Measurements from ENCODE around the gene FAM76B. TPM values are rescaled to one million over a fixed set of nuclear protein-coding genes. Genes with fewer than 3 reads are reported as not detected.

FAM76B gene
- total RNA-seq, 4 donors from 2014 or later: 13.4 to 52.1 (median 26.8) TPM

DNA sequence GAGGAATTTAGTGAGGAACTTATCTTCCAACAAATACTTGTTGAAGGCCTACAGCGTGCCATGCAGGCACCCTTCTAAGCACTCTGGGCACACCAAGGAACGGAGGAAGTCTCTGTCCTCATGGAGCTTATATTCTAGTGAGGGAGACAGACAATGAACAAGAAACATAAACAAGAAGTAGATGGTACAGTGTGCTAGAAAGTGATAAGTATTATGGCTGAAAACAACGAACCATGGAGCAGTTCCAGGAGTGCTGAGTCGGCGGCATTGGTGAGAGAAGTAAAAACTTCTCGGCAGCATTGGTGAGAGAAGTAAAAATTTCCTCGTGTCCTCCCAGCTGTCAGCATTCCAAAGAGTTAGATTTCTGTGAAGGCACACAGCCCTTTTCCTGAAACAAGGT, 53.2 kb downstream of the FAM76B start:
- no peak for DNase-seq (ENCODE audit: low spot score in 2 of 2)
- 42 to 45% methylated on average over 7 of the region's 7 CpGs for WGBS, 2 donors
- TF ChIP-seq CTCF (IDR thresholded peaks at IDR 0.05) (no peak), POLR2A (IDR thresholded peaks at IDR 0.05) (no peak)
- intact Hi-C loops (cut with DNase I; ENCODE audit: low total_unique reads): no loop called here
- H3K4me3 ChIP-seq (ENCODE audit: low read depth, poor library complexity, severe bottlenecking): no peak overlapping the region

DNA sequence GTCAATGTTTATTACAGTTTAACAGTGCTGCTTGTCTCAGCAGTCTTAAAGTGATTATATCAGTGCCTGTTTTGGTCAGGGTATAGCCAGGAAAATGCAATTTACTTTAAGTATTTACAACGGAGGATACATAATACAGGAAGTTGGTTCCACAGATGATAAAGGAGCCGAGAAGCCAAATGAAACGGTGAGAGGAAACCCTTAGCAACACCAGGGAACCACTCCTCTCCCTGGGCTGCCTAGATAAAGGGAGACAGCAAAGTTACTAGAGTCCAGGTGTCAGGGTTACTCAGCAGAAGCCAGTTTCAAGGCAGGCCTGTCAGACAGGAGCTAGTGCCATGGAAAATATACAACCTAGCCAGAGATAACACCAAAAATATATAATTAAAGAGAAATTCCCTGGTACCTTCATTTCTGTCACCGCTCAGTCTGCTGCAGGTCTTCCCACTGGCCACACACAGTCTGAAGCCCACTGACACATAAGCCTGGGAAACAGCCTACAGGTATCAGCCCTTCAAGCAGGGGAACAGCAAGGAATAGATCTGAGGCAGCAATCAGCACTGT, 55.5 kb downstream of the FAM76B start:
- DNase-seq (ENCODE audit: low spot score in 2 of 2): no peak
- intact Hi-C loops (cut with DNase I; ENCODE audit: low total_unique reads): no loop called here
- no peak for TF ChIP-seq CTCF (IDR thresholded peaks at IDR 0.05)
- 63 to 65% methylated on average over 4 of the region's 4 CpGs for WGBS, 2 donors
- no peak overlapping the region for H3K4me3 ChIP-seq (ENCODE audit: low read depth, poor library complexity, severe bottlenecking)

GRCh38 chr11:95732930-95733602, 56.5 kb downstream of the FAM76B start:
- DNase-seq (ENCODE audit: low spot score in 2 of 2): no peak
- intact Hi-C loops (cut with DNase I; ENCODE audit: low total_unique reads): no loop called here
- WGBS, 2 donors: 76 to 89% methylated on average over 2 of the region's 2 CpGs
- no peak for TF ChIP-seq CTCF (IDR thresholded peaks at IDR 0.05)
- no peak overlapping the region for H3K4me3 ChIP-seq (ENCODE audit: low read depth, poor library complexity, severe bottlenecking)

GRCh38 chr11:95729462-95729861, 60.1 kb downstream of the FAM76B start:
- WGBS, 2 donors: 93% methylated on average over 6 of the region's 6 CpGs
- intact Hi-C loops (cut with DNase I; ENCODE audit: low total_unique reads): no loop called here
- H3K4me3 ChIP-seq (ENCODE audit: low read depth, poor library complexity, severe bottlenecking): no peak overlapping the region
- no peak for TF ChIP-seq POLR2A (IDR thresholded peaks at IDR 0.05)
- no peak for TF ChIP-seq CTCF (IDR thresholded peaks at IDR 0.05)
- no peak for DNase-seq (ENCODE audit: low spot score in 2 of 2)

DNA sequence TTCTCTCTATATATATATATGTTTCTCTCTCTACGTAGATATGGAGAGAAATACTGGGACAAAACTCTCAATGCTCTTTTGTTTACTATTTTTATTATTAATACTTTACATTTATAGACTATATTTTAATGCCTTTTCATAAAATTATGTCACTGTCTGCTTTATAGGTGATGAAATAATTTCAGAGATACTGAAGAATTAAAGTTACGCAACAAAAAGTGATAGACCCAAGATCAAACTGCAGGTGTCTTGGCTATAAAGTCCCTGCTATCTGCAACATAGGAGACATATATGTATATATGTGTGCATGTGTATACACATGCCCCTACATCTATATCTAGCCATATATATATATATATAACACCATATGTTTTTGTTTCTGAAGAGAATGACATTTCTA, 60.8 kb downstream of the FAM76B start:
- no peak overlapping the region for H3K4me3 ChIP-seq (ENCODE audit: low read depth, poor library complexity, severe bottlenecking)
- no peak for TF ChIP-seq POLR2A (IDR thresholded peaks at IDR 0.05)
- TF ChIP-seq CTCF (IDR thresholded peaks at IDR 0.05): no peak
- 95 to 98% methylated on average over 2 of the region's 2 CpGs for whole genome bisulfite sequencing, 2 donors
- intact Hi-C loops (cut with DNase I; ENCODE audit: low total_unique reads): no loop called here
- no peak for DNase-seq (ENCODE audit: low spot score in 2 of 2)

DNA sequence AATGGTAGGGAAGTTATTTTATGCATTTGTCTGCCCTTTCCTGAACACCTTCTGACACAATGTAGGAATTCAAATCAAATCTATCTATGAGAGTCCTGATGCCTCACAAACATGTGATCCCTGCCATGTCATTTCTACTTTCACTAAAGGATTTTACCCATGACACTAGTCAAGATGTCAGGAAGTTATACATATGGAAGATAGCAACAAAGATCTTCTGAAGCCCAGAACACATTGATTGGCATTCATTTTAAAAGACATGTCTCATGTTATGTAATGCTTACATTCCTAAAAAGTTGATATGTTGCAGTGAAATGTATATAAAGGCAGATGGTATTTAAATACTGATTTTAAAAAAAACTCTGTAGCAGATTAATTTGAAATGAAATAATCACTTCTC, 61.5 kb downstream of the FAM76B start:
- no peak overlapping the region for H3K4me3 ChIP-seq (ENCODE audit: low read depth, poor library complexity, severe bottlenecking)
- intact Hi-C loops (cut with DNase I; ENCODE audit: low total_unique reads): no loop called here
- no peak for TF ChIP-seq CTCF (IDR thresholded peaks at IDR 0.05)
- no peak for TF ChIP-seq POLR2A (IDR thresholded peaks at IDR 0.05)
- DNase-seq (ENCODE audit: low spot score in 2 of 2): no peak
